ENCODE measurements around the gene CARHSP1.
"Not testable (repeated sequence)": the region's sequence is repeated elsewhere in the genome, so short reads cannot be mapped to it uniquely, and the experiment has no call there.

CARHSP1 gene

DNA sequence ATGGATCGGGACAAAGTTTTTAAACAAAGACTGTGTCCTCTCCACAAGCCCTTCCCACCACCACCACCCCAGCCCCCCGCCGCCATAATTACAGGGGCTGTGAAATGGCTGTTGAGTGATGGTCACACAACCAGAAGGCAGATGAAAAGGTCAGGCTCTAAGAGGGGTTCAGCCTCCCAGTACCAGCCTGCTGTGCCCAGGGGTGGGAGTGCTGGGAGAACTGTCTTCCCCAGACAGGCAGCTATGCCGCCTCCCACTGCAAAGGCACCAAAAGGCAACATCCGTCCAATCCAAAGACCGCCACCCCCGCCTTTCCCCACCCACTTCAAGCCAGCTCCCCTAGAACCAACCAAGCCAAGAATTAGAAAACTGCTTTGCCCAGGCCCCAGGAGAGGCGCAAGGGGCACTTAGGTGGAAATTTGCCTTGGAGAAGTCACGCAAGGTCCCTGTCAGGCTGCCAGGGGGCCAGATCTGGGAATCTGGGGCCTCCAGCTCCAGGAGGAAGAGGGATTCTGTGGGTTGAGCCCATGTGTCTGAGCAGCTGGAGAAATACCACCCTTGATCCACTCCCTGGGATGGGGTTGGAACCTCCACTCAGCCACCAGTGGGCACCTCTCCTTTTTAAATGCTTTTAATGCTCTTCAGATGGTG, 14.4 kb downstream of the CARHSP1 start:
- DNase-seq (ENCODE audit: low spot score), result no peak

DNA sequence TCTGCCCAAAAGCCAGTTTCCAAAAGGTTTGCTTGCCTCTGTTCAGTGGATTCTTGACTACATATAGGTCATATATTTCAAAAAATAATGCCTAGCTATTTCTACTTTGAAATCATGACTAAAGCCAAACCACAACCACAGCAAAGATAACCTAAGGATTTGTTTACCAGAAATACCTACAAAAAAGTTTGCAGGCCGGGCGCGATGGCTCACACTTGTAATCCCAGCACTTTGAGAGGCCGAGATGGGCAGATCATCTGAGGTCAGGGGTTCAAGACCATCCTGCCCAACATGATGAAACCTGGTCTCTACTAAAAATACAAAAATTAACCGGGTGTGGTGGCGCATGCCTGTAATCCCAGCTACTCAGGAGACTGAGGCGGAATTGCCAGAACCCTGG, 15.2 kb downstream of the CARHSP1 start:
- DNase-seq (ENCODE audit: low spot score), result no peak

DNA sequence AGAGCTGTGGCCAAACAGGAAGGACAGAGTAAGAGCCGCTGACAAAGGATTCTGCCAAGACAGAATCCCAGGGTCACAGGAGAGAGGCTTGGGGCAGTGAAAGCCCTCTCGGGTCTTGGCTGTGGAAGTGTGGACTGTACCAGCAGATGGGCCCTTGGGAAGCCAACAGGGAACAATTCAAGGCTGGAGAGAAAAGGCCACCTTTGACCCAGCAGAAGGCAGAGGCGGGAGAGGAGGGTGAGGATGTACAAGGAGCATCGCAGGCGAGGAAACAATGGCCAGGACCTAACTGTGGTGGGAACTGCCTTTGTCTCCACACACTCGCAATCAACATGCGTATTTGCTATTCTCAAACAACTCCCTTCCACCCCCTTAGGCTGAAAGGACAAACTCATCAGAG, 15.7 kb downstream of the CARHSP1 start:
- no peak for DNase-seq (ENCODE audit: low spot score)

DNA sequence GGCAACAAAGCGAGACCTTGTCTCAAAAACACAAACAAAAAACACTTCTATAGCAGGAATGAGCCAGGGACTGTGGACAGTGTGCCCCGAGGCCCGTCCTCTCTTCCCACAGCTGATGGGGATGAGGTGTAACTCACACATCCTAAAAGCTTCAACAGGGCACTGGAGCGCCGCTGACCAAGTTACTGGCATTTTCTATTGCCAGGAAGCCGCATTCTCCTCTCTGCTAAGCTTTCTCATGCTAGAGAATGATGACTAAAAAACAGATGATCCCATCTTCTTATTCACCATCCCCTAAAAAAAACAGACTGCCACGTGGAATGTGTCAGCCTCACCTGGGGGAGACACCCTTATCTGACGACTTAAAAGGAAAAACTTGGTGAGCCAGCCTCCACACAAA, 16.3 kb downstream of the CARHSP1 start:
- no peak for DNase-seq (ENCODE audit: low spot score)

DNA sequence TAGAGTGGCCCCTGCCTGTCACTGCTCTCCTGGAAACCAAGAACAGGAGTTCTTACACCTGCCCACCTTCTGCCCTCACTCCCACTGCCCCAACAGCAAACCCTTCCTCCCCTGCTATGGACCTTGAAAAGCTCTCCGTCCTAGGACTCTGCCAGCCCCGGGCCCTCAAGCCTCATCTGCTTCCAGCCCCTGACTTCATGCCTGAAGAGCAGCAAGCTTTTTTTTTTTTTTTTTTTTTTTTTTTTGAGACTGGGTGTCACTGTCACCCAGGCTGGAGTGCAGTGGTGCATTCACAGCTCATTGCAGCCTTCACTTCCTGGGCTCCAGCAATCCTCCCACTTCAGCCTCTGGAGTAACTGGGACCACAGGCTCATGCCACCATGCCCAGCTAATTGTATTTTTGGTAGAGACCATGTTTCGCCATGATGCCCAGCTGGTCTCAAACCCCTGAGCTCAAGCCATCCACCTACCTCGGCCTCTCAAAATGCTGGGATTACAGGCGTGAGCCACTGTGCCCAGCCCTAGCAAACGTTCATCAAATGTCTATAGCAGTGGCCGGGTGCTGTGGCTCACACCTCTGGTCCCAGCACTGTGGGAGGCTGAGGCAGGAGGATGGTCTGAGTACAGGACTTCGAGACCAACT, 16.9 kb downstream of the CARHSP1 start:
- DNase-seq (ENCODE audit: low spot score), result no peak

DNA sequence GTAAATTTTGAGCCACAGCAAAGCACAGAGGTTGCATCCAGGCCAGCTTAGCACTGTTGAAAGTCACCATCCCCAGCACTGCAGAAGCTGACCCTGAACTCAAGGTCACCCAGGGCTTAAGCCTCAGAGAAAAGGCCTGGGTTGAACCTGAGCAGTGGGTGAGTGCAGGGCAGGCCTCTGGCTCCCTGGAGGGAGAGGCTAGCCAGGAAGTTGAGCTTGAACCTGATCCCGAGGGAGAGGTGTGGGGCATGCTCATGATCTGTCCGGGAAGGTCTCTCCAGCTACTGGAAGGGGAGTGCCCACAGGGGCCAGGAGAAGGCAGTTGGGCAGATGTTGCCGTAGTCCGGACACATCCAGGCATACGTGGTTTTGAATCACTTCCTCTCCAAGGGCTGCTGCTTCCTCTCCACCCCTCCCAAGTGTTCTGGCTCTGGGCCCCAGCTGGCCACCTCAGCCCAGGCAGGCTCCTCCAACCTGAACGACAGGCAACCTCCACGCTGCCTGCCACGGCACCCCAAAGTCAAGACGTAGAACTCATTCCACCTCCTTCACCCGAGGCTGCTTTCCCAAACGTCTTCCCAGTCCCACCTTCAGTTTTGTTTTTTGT, 18.4 kb downstream of the CARHSP1 start:
- DNase-seq (ENCODE audit: low spot score), result no peak

DNA sequence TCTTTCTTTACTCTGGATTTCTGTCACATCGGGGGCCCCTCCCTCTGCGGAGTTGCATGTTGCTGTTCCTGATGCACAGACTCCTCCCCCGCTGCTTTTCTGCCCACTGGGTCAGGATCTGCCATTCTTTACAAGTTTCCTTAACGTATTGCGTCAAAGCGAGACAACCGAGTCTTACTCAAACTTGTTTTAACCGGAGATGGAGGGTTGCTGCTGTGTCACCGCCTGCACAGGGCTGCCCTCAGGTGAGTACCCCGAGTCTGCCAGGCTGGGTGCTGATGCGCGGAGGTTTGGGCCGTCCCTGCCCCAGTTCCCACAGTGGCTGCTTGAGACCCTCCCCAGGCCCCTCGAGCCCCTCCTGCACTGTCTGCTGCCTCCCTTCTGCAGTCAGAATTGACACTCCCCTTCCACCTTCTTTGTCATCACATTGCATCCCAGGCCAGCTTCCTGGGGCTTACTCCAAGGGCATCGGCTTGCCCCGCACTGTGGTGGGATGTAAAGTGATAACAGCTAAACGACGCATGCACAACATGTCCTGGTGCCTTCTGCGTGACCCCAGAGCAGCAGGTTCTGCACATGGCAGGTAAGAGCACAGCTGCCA, 19.3 kb downstream of the CARHSP1 start:
- no peak for DNase-seq (ENCODE audit: low spot score)

DNA sequence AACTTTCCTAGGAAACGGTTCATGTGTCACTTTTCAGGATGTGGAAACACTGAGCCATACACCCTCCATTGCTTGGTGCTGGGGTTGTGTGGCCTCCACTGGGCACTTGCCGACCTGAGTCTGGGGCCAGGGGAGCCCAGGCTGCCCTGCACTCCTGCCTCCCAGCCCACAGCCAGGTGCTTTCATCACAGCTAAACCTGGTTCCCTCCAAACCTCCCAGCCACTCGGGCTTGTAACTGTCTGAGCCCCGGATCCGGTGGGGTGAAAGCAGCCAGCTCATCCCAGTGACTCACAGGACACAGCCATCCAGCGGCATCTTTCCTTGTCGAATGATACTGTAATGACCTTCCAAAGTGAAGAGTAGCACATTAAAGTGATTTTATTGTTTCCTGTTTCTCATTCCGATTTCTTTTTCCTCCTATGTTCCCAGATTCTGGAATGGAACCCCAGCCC, 19.8 kb downstream of the CARHSP1 start:
- DNase-seq (ENCODE audit: low spot score), result no peak

DNA sequence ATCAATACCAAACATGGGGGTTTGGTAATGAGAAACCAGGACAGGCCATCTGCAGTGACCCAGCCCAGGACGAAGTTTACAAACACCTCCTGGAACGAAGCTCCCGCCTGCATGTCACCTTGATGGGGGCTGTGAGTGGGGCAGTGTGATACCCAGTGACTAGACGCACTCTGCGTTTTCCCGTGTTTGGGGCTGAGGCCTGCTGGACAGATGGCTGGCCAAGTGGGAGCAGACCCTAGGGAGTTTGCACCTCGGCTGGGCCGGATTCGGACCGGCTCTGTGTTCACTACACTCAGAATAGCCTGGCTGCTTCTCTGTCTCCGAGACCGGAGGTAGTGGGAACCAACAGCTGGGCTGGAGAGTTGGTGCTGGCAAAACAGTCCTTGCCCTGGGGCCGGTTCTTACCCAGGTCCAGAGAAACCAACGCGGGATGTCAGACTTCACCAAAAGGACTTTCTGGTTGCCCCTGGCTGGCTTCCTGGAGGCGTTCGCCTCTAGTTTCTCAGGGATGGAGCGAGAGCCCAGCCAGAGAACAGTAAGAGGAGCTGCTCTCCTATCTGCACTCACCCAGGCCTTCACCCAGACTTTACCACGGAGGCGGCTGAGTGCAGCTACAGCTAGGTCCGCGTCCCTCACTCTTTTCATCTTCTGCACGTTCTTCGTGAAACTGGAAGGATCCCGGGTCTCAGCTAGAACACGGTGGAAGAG, 20.4 kb downstream of the CARHSP1 start:
- no peak for DNase-seq (ENCODE audit: low spot score)

DNA sequence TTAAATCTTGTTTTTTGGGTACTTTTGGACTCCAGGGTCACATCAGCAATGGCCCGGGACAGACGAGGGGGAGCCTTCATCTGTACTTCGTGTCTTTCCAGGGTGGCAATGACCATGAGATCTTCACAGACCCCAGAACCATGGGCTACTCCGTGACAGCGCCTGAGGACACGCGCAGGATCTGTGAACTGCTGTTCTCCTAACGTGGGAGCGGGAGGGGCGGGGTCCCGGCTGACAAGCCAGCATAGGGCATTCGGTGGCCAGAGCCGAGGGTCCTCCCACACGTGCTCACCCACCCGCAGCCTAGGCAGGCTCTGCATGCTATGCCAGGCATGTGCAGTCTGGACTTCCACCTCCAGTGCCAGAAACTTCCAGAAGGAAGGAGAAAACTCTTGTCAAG, 21.2 kb downstream of the CARHSP1 start:
- no peak for DNase-seq (ENCODE audit: low spot score)

DNA sequence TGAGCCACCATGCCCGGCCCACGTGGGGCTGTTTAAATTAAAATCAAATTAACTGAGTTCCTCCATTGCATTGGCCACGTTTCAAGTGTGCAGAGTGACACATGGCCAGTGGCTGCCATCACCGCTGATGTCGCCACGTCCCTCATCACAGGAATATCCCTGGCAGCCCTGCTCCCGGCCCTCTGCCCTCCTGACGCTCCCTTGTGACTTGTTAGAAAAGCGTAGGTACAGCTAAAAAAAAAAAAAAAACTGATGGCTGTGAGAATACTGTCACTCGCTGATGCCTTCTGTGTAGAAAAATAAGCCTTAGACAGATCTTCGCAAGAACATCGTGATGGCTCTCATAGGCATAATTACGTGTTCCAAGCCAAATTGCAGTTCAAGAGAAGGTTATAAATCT, 21.7 kb downstream of the CARHSP1 start:
- no peak for DNase-seq (ENCODE audit: low spot score)

DNA sequence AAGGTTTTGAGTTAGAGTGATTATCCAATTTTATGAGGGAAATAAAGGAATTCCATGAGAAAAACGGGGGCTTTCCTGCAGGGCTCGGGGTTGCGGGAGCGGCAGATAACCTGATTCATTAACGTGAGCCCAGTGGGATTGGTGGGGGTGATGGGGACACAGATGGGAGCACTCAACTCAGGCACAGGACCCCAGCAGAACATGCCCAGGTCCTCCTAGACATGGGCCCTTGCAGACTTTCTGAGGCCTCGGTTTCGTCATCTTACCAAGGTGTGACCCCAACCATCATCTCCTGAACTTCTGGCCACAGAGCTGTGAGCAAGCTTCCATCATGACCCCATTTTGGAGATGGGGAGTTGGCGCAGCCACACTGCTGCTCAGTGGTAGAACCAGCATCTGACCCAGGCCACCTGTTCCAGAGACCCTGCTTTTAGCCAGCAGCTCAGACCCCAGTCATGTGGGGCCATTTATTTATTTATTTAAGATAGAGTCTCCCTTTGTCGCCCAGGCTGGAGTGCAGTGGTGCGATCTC, 22.3 kb downstream of the CARHSP1 start:
- no peak for DNase-seq (ENCODE audit: low spot score)

DNA sequence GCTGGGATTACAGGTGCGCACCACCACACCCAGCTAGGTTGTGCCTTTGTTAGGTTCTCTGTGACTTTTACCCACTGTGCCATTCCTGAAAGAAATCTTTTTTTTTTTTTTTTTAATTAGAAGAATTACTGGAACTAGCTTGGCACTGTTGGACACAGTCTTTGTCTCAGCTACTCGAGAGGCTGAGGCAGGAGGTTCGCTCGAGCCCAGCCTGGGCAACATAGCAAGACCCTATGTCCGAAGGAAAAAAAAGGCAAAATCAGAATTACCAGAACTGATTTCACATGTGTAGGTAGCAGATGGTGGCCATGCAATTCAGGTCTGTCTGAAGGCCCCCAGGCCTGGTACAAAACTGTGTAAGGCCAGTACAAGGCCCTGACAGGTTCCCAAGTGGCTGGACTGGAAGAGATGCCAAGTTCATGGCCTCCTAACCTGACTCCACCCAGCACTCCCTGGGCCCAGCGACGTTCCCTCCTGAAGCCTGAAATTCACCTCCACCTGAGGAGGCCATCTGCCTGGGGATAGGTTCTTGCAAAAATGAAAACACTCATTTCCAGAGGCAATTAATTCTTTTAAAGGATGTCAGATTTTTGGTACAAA, 23.0 kb downstream of the CARHSP1 start:
- DNase-seq (ENCODE audit: low spot score), result no peak

DNA sequence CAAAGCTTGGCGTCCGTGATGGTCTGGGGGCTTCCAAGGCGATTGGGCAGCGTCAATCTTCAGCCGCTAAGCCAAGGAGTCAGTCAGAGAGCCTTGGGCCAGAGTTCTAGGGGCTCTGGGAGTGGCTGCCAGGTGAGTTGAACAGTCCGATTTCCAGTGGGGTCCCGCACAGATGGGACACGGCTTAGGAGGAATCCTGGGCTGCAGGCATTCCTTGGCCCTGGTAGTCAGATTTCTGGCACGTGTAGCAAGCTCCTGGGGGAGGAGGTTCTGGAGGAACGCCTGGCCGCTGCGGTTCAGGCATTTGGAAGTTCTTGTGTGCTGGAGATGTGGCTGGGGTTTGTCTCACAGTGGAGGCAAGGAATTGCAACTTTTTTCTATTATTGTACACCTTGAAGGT, 25.5 kb downstream of the CARHSP1 start:
- DNase-seq (ENCODE audit: low spot score), result not testable (repeated sequence)

DNA sequence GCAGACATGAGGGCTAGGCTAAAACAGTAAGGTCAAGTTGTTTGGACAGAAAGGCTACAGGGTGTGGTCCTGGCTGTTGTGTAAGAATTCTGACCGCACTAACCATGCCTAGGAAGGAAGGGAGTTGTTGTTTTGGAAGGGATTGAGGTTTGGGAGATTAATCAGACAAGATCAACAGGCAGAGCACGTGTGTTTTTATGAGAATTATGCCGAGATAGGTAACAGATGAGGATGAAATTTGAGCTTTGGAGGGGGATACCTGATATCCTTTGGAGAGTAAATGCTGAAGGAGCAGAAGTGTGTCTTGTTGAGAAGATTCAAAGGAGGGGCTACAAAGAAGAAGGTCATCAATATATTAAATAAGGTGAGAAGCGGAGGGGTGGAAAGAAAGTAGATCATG, 26.8 kb downstream of the CARHSP1 start:
- not testable (repeated sequence) for DNase-seq (ENCODE audit: low spot score)

DNA sequence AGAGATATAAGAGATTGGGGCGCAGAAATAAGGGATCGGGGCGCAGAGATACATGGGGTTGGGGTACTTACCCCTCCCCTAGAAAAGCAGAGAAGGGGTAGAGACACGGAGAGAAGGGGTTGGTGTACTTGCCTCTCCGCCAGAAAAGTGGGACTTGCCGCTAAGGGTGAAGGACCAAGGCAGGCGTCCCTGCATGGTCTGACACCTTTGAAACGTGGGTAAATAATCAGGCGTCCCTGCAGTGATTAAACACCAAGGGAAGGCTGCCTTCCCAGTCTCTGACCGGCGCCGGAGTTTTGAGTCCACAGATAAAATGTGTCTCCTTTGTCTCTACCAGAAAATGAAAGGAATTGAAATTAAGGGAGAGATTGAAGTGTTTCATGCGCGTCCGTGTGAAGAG, 31.2 kb downstream of the CARHSP1 start:
- DNase-seq (ENCODE audit: low spot score), result not testable (repeated sequence)

DNA sequence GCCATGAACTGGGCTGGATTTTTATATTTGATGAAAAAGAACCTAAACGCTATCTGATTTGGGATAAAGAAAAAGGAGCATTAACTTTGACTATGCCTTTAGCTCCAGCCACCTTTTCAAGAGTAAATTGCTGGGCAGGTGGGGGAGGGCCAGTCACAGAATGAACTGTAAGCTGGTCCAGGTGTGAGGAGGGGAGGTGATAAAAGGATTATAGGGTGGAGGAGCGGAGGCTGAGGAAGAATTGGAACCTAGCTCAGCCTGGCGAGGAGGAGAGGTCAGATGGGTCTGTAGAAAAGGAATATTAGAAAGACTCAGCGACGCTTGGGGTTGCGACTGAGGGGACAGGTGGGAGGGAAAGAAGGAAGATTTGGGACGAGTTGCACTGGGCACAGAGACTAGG, 32.0 kb downstream of the CARHSP1 start:
- not testable (repeated sequence) for DNase-seq (ENCODE audit: low spot score)

DNA sequence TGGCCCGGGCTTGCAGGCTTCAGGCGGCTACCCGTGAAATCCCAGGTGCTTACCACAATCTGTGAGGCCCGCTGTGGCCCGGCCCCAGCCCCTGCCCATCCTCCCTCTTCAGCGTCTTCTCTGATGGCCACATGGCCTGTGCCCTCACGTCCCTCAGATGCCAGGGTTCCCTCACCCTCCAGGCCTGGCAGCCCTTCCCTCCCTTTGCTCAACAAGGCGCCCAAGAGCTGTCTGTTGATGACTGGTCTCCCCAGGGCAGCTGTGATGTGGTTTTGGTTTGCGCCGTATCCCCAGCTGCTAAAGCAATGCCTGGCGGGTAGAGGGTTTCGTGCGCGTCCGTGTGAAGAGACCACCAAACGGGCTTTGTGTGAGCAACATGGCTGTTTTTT, 36.1 kb downstream of the CARHSP1 start:
- no peak for DNase-seq (ENCODE audit: low spot score)

DNA sequence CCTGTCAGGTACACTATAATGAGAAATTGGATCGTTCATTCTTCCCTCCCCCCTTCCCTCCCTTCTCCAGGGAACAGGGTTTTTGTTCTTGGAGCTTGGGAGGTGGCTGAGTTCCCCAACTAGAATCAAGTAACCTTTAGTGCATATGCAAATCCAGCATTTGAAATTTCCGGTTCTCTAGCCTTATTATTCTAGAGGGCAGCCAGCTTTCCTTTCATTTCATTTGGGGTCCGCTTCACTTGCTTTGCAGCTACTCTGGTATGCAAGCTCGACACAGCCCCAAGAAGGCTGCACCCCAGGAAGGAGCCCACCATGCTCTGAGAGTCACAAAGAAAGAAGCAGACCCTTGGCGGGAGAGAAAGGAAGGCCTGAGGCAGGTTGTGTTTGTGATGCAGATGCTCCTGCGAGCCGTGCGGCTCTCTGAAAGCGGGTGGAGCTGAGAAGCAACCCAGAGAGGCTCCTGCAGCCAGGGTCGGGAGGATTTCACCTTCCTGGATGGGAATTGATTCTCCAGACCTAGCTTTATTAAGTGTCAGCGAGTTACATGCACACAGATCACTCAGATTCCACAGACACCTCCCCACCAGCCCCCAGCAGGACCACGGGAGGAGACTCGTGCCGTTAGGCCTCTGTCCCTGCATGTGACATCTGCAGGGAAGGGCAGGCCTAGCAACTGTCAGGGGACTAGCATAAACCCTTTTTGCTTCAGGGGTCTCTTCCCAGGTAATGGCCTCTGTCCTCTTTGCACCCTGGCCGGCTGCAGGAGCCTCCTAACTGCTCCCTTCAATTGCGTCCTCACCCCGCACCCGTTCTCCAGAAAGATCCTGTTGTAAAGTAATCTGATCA, 36.7 kb downstream of the CARHSP1 start:
- no peak for DNase-seq (ENCODE audit: low spot score)

DNA sequence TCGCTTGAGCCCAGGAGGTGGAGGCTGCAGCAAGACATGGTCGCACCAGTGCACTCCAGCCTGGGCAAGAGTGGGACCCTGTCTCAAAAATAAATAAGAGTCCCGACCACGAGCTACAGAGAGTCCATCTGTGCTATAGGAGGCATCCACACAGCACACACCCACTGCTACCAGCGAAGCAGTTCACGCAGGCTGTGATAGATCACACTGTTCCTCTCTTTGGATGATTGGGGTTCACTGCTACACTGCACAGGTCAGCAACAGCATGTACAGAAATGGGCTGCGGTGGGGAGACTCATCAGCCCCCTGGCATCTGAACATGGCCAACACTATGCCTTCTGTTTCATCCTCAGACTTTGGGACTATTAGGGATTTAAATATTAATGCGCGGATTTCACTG, 37.4 kb downstream of the CARHSP1 start:
- no peak for DNase-seq (ENCODE audit: low spot score)
